Lung (tissue), 12 donors: ENCODE measurements around the gene C3orf22. TPM values are rescaled to one million over a fixed set of nuclear protein-coding genes. Genes with fewer than 3 reads are reported as not detected.

Experiments
- ATAC-seq: fragments of 200-7000 bp; cut with Tn5 transposase; one replicate; pipeline ENCODE4 v1.9.1; 2020; ENCODE audit warnings: moderate number of reproducible peaks; ENCODE audit not compliant: insufficient read depth, low FRiP score
- DNase-seq, 3 donors: peaks; one replicate each; pipeline ENCODE4 v3.0.0-alpha.2; 2013 to 2017
- H3K27ac ChIP-seq, 2 donors: one replicate each; pipeline ENCODE4 v1.5.1; 2013; ENCODE audit warnings: mild to moderate bottlenecking in 2 of 2, moderate library complexity in 2 of 2, control low read depth in 1 of 2, inconsistent platforms in 1 of 2, low read depth in 1 of 2, low read length in 1 of 2
- H3K27me3 ChIP-seq, 3 donors: one replicate each; pipeline ENCODE4 v1.5.1; 2013; ENCODE audit warnings: low read length in 2 of 3; ENCODE audit not compliant: control insufficient read depth in 3 of 3, insufficient read depth in 3 of 3
- H3K36me3 ChIP-seq, 4 donors: one replicate each; pipeline ENCODE4 v1.5.1; 2013; ENCODE audit warnings: low read length in 4 of 4, mild to moderate bottlenecking in 1 of 4, moderate library complexity in 1 of 4; ENCODE audit not compliant: control insufficient read depth in 4 of 4, insufficient read depth in 4 of 4
- H3K4me1 ChIP-seq, 5 donors: one replicate each; pipeline ENCODE4 v1.5.1; 2013; ENCODE audit warnings: low read length in 5 of 5, mild to moderate bottlenecking in 2 of 5, moderate library complexity in 1 of 5; ENCODE audit not compliant: control insufficient read depth in 5 of 5, insufficient read depth in 5 of 5
- H3K4me3 ChIP-seq: one replicate; pipeline ENCODE4 v1.5.1; 2013; ENCODE audit warnings: mild to moderate bottlenecking, control low read depth, moderate library complexity
- H3K9ac ChIP-seq, 2 donors: one replicate each; pipeline ENCODE4 v1.5.1; 2013; ENCODE audit warnings: low read length in 2 of 2, control low read depth in 1 of 2; ENCODE audit not compliant: insufficient read depth in 1 of 2
- H3K9me3 ChIP-seq, 4 donors: one replicate each; pipeline ENCODE4 v1.5.1; 2013; ENCODE audit warnings: low read length in 3 of 4, mild to moderate bottlenecking in 1 of 4, moderate library complexity in 1 of 4; ENCODE audit not compliant: control insufficient read depth in 4 of 4, insufficient read depth in 3 of 4
- WGBS, 2 donors: extraction: QIAGEN DNeasy Blood & Tissue Kit; methylation state at CpG; one replicate each; pipeline ENCODE4 v1.1.7; 2013; 5-methylcytosine and 5-hydroxymethylcytosine counted together
- polyA plus RNA-seq, 2 donors: library from polyadenylated mRNA; stranded (reverse); fragments of 200-250 nt; gene quantifications; one replicate each; pipeline ENCODE4 v1.2.1, GENCODE V29; 2013
- total RNA-seq, 2 donors: library from RNA; depleted of rRNA in 1 of 2; stranded (reverse); fragments of >200 nt in 1 of 2; gene quantifications; one replicate each; pipeline ENCODE4 v1.2.1, GENCODE V29; 2014 to 2021
- TF ChIP-seq, protein P1 (sequence below): IDR thresholded peaks from 2 replicates; pipeline ENCODE4 v1.5.1; 2012; ENCODE audit warnings: mild to moderate bottlenecking; ENCODE audit errors: control extremely low read depth, extremely low read depth
- donor health status: control.
- donor health status: control.
- donor health status: Bipolar disorder and iron deficiency.
- donor health status: healthy.
- donor health status: DM: yes; HTN: yes; CAD: no.

The C3orf22 gene
- total and polyA plus RNA-seq, 4 donors = 0.28 TPM; not detected in 3

DNA sequence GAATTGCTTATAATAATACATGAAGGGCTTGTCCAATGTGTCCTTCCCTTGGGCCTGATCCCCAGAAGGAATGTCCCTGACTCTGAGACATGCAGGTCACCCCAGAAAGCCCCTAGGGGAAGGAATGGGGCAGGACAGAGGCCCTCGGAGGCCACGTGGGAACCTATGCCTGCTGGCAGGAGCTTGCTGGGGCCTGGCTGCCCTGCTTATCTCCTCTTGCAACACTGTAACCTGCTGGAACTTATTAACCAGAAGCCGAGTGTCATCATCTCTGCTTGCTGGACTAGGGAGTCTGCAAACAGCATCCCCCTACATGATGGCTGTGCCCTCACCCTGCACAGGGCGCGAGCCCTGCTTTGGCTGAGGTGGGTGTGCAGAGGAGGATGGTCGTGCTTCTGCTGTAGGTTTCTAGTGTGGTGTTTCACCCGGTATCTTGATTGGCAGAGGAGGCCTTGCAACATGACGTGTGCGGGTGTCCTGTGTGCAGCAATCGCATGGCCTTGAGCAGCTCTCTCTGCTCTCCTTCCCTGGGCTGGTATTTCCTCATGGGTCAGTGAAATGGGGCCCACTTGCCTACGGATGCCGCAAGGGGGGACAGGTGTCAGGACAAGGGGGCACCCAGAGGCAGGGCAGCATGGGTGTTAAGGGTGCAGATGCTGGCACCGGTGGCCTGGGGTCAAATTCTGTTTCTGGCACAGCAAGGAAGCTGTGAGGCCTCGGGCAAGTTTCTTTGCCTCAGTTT lies 29.8 kb downstream of the C3orf22 start:
- Histone ChIP-seq H3K27ac (no peak overlapping the region), H3K9ac (no peak overlapping the region), H3K27me3 (peaks cover 0 to 17% (median 0%) of the 10 kb centered on the region in 3 donors), H3K4me3 (no peak overlapping the region), H3K36me3 (no peaks in the 10 kb centered on the region), H3K9me3 (no peaks in the 10 kb centered on the region), H3K4me1 (peaks cover 0 to 5% (median 0%) of the 10 kb centered on the region in 5 donors)
- DNase-seq (peak in 2 of 3 donors; percentile 47 to 64), ATAC-seq (no peak)
- 44 to 67% methylated on average over 14 of the region's 14 CpGs for WGBS, 2 donors
- TF ChIP-seq, protein P1, sequence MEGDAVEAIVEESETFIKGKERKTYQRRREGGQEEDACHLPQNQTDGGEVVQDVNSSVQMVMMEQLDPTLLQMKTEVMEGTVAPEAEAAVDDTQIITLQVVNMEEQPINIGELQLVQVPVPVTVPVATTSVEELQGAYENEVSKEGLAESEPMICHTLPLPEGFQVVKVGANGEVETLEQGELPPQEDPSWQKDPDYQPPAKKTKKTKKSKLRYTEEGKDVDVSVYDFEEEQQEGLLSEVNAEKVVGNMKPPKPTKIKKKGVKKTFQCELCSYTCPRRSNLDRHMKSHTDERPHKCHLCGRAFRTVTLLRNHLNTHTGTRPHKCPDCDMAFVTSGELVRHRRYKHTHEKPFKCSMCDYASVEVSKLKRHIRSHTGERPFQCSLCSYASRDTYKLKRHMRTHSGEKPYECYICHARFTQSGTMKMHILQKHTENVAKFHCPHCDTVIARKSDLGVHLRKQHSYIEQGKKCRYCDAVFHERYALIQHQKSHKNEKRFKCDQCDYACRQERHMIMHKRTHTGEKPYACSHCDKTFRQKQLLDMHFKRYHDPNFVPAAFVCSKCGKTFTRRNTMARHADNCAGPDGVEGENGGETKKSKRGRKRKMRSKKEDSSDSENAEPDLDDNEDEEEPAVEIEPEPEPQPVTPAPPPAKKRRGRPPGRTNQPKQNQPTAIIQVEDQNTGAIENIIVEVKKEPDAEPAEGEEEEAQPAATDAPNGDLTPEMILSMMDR = no peak

DNA sequence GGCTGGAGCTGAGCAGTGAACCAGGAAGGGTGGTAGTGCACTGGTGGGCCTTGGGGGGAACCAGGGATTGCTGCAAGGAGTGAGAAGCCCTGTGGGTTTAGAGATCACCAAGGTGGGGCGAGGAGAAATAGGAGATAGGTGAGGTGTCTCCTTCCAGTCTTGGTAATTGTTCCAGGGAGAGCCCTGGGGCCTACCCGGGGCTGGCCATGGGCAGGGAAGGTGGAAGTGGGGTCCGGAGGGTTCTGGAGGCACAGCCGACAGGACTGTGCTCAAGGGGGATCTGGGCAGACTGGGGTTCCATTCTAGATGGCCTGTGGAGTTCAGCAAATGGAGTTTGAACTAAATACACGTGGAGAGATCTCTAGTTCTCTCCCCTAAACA lies 30.3 kb downstream of the C3orf22 start:
- TF ChIP-seq, protein P1 = no peak
- no peak overlapping the region for H3K27ac ChIP-seq
- DNase-seq = no peak
- peaks cover 0 to 6% (median 0%) of the 10 kb centered on the region in 5 donors for H3K4me1 ChIP-seq
- no peak overlapping the region for H3K9ac ChIP-seq
- no peak overlapping the region for H3K4me3 ChIP-seq
- no peak for ATAC-seq
- H3K27me3 ChIP-seq = peaks cover 0 to 22% (median 3%) of the 10 kb centered on the region in 3 donors
- H3K36me3 ChIP-seq = no peaks in the 10 kb centered on the region
- no peaks in the 10 kb centered on the region for H3K9me3 ChIP-seq
- WGBS, 2 donors = 80 to 83% methylated on average over 5 of the region's 5 CpGs

DNA sequence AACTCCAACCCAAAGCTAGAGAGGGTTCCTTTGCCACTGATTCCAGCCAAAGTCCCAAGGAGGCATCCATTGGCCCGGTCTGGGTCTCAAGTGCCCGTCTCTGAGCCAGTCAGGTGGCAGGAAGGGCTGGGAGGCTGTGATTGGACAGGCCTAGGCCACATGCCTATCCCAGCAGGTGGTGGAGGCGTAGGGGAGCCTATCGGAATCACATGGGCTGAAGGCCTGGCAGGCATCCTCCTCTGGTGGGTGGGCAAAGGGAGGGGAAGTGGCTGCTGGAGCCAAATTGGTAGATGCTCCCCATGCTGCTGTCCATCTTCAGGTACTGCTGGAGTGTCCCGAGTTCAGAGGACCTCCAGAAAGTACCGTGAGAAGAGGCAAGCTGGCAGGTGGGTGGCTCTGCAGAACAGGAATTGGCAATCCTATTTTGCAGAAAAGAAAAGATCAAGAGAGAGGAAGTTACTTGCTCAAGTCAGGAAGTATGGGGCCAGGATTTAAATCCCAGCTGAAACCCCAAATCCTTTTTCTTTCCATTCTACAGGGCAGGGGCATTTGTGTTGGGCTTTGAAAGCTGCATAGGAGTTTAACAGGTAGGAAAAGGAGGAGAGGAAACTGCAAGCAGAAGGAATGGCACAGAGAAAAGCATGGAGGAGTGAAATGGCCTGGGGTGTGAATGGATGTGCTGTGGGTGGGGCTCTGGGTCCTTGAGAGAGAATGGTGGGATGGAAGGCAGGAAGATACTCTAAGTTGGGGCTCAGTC lies 31.1 kb downstream of the C3orf22 start:
- no peaks in the 10 kb centered on the region for H3K9me3 ChIP-seq
- no peak overlapping the region for H3K9ac ChIP-seq
- no peak overlapping the region for H3K4me3 ChIP-seq
- 49 to 72% methylated on average over 6 of the region's 6 CpGs for WGBS, 2 donors
- no peak overlapping the region for H3K27ac ChIP-seq
- no peak for ATAC-seq
- peaks cover 0 to 6% (median 0%) of the 10 kb centered on the region in 5 donors for H3K4me1 ChIP-seq
- no peak for DNase-seq
- TF ChIP-seq, protein P1 = no peak
- H3K36me3 ChIP-seq = no peaks in the 10 kb centered on the region
- peaks cover 0 to 30% (median 9%) of the 10 kb centered on the region in 3 donors for H3K27me3 ChIP-seq
